ENCODE measurements around the gene MEGF11. TPM values are rescaled to one million over a fixed set of nuclear protein-coding genes. Genes with fewer than 3 reads are reported as not detected.

MEGF11 gene
- total RNA-seq, 2 experiments from 2014 or later, result 3.3 to 6.8 TPM

GRCh38 chr15:66210684-66211083, 42.9 kb downstream of the MEGF11 start:
- no peak for DNase-seq (ENCODE audit: low spot score)
- no peak overlapping the region for H3K4me2 ChIP-seq (ENCODE audit: low read length)
- ChIA-PET CTCF (ENCODE audit: unreplicated experiment) (no interaction called here), POLR2A (no interaction called here)
- H3K27ac ChIP-seq (ENCODE audit: low read depth, low read length, poor library complexity, severe bottlenecking), result no peak overlapping the region
- no peak overlapping the region for H3K4me3 ChIP-seq (ENCODE audit: low read depth, low read length, poor library complexity, severe bottlenecking)
- no peaks in the 10 kb centered on the region for H3K9me2 ChIP-seq (ENCODE audit: insufficient read depth, low read length)
- H3K79me2 ChIP-seq (ENCODE audit: insufficient read depth, low read depth, low read length), result no peaks in the 10 kb centered on the region
- BruUV-seq (replicated peaks), result no TSS peak
- intact Hi-C loops (cut with micrococcal nuclease; ENCODE audit: unreplicated experiment), result no loop called here
- no peaks in the 10 kb centered on the region for H3K9me3 ChIP-seq (ENCODE audit: low read length)
- H3K36me3 ChIP-seq (ENCODE audit: insufficient read depth, low read length), result no peaks in the 10 kb centered on the region
- no peaks in the 10 kb centered on the region for H3K4me1 ChIP-seq (ENCODE audit: insufficient read depth, low read length, poor library complexity, severe bottlenecking)
- no peak for TF ChIP-seq CTCF (conservative IDR thresholded peaks at IDR 0.05; ENCODE audit: low read length)
- H4K20me1 ChIP-seq (ENCODE audit: insufficient read depth, low read length), result no peaks in the 10 kb centered on the region
- H2AFZ ChIP-seq (ENCODE audit: low read length), result no peak overlapping the region

GRCh38 chr15:66198757-66199156, 54.8 kb downstream of the MEGF11 start:
- POLR2A ChIA-PET, result no interaction called here
- H4K20me1 ChIP-seq (ENCODE audit: insufficient read depth, low read length), result no peaks in the 10 kb centered on the region
- TF ChIP-seq CTCF (conservative IDR thresholded peaks at IDR 0.05; ENCODE audit: low read length), result no peak
- no peak for TF ChIP-seq EZH2phosphoT487 (IDR thresholded peaks at IDR 0.05; ENCODE audit: borderline replicate concordance, low read depth, low read length)
- no peaks in the 10 kb centered on the region for H3K4me1 ChIP-seq (ENCODE audit: insufficient read depth, low read length, poor library complexity, severe bottlenecking)
- H3K4me2 ChIP-seq (ENCODE audit: low read length), result no peak overlapping the region
- no TSS peak for BruUV-seq (replicated peaks)
- no peak overlapping the region for H2AFZ ChIP-seq (ENCODE audit: low read length)
- no peak overlapping the region for H3K27ac ChIP-seq (ENCODE audit: low read depth, low read length, poor library complexity, severe bottlenecking)
- H3K4me3 ChIP-seq (ENCODE audit: low read depth, low read length, poor library complexity, severe bottlenecking), result no peak overlapping the region
- CTCF ChIA-PET (ENCODE audit: unreplicated experiment), result no interaction called here
- no peaks in the 10 kb centered on the region for H3K9me2 ChIP-seq (ENCODE audit: insufficient read depth, low read length)
- H3K36me3 ChIP-seq (ENCODE audit: insufficient read depth, low read length), result no peaks in the 10 kb centered on the region
- intact Hi-C loops (cut with micrococcal nuclease; ENCODE audit: unreplicated experiment), result no loop called here
- no peaks in the 10 kb centered on the region for H3K9me3 ChIP-seq (ENCODE audit: low read length)
- no peaks in the 10 kb centered on the region for H3K79me2 ChIP-seq (ENCODE audit: insufficient read depth, low read depth, low read length)
- DNase-seq (ENCODE audit: low spot score), result no peak

GRCh38 chr15:66196602-66197001, 56.9 kb downstream of the MEGF11 start:
- intact Hi-C loops (cut with micrococcal nuclease; ENCODE audit: unreplicated experiment), result no loop called here
- Histone ChIP-seq H3K79me2 (ENCODE audit: insufficient read depth, low read depth, low read length) (no peaks in the 10 kb centered on the region), H3K36me3 (ENCODE audit: insufficient read depth, low read length) (no peaks in the 10 kb centered on the region), H4K20me1 (ENCODE audit: insufficient read depth, low read length) (no peaks in the 10 kb centered on the region), H3K4me1 (ENCODE audit: insufficient read depth, low read length, poor library complexity, severe bottlenecking) (no peaks in the 10 kb centered on the region), H3K4me2 (ENCODE audit: low read length) (no peak overlapping the region), H3K9me2 (ENCODE audit: insufficient read depth, low read length) (no peaks in the 10 kb centered on the region), H2AFZ (ENCODE audit: low read length) (no peak overlapping the region), H3K27ac (ENCODE audit: low read depth, low read length, poor library complexity, severe bottlenecking) (no peak overlapping the region), H3K9me3 (ENCODE audit: low read length) (no peaks in the 10 kb centered on the region), H3K4me3 (ENCODE audit: low read depth, low read length, poor library complexity, severe bottlenecking) (no peak overlapping the region)
- no peak for DNase-seq (ENCODE audit: low spot score)
- BruUV-seq (replicated peaks), result no TSS peak
- POLR2A ChIA-PET, result no interaction called here
- no peak for TF ChIP-seq CTCF (conservative IDR thresholded peaks at IDR 0.05; ENCODE audit: low read length)
- CTCF ChIA-PET (ENCODE audit: unreplicated experiment), result interaction anchor here (0.6 kb wide), 1 partner anchor 586 kb away, joined by 3 read pairs; no protein-coding TSS in a partner anchor
